Left lung (tissue), 10 donors: ENCODE data around the gene KLF13. TPM values are rescaled to one million over a fixed set of nuclear protein-coding genes. Genes with fewer than 3 reads are reported as not detected.

Experiments
- ATAC-seq: fragments of 200-7000 bp; cut with Tn5 transposase; one replicate; pipeline ENCODE4 v1.9.1; 2020; ENCODE audit warnings: moderate library complexity
- DNase-seq, 4 donors: peaks; one replicate each; pipeline ENCODE4 v3.0.0-alpha.2; 2013 to 2020
- H3K27ac ChIP-seq, 2 donors: fragments of 200-600 bp; sonication (generic) in 1 of 2; one replicate each; pipeline versions ENCODE4 v1.5.0 to v1.8.0; 2020 to 2021
- H3K27me3 ChIP-seq, 2 donors: fragments of 200-600 bp; sonication (generic) in 1 of 2; one replicate each; pipeline versions ENCODE4 v1.5.0 to v1.8.0; 2020 to 2021
- H3K36me3 ChIP-seq, 2 donors: fragments of 200-600 bp; sonication (generic) in 1 of 2; one replicate each; pipeline versions ENCODE4 v1.5.0 to v1.8.0; 2020 to 2021
- H3K4me1 ChIP-seq, 2 donors: fragments of 200-600 bp; one replicate each; pipeline ENCODE4 v1.8.0; 2021
- H3K4me3 ChIP-seq, 2 donors: fragments of 200-600 bp; sonication (generic) in 1 of 2; one replicate each; pipeline versions ENCODE4 v1.5.0 to v1.8.0; 2020 to 2021; ENCODE audit warnings: mild to moderate bottlenecking in 1 of 2
- H3K9me3 ChIP-seq, 2 donors: fragments of 200-600 bp; sonication (generic) in 1 of 2; one replicate each; pipeline versions ENCODE4 v1.5.0 to v1.8.0; 2020 to 2021
- CTCF ChIP-seq, 2 donors: fragments of 200-600 bp; sonication (generic) in 1 of 2; IDR thresholded peaks; one replicate each; pipeline versions ENCODE4 v1.5.0 to v1.8.0; 2021; ENCODE audit warnings: antibody characterized with exemption in 2 of 2
- intact Hi-C, 2 donors: fragments of 100-400 bp; cut with DNase I; formaldehyde crosslinking; loops; one replicate each; pipeline versions ENCODE4 v1.11.2 to v1.14.2; 2022
- polyA plus RNA-seq, 6 donors: library from polyadenylated mRNA; unstranded; fragments of 120-200 nt; gene quantifications; one replicate each; pipeline ENCODE4 v1.2.1, GENCODE V29; 2013; ENCODE audit not compliant: insufficient read length in 6 of 6
- total RNA-seq, 2 donors: library from RNA; stranded (reverse); fragmentation: NEBNext Ultra II Directional; extraction: Animal tissue kit (Norgen Biotek cat#: 25700); gene quantifications; one replicate each; pipeline ENCODE4 v1.2.1, GENCODE V29; 2021
- donor health status: DM: no; HTN: yes; CAD: no.
- donor health status: DM: no; HTN: no; CAD: no.

Gene KLF13
- total and polyA plus RNA-seq, 8 donors = 44.7 to 116 (median 61.4) TPM

DNA sequence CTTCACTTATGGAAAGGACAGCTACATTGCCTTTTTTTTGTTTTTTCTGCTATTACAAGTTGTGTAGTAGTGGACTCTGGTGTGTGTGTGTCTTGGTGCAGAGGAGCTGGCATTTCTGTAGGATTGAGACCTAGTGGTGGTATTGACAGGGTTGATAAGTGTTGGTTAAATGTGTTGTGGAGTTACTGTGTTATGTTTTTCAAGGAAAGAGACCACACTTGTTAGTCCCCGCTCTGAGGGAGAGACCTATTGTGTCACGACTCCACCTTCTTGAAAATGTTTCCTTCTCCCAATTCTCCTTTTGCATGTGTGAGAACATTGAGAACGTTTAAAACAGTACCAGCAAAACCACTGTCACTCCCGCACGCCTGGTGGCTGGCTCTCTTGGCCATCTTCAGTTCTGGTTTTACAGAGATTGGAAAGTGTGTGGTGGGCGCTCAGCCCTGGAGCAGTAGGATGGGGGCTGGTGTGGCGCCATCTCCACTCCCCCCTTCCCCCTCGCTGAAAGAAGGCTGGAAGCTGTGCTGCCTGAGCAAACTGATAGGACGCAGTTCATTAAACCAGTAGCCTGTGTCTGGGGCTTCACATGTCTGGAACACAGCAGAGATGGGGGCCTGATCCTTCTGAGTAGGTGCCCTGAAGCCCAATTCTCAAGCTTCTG lies 5.5 kb downstream of the KLF13 start:
- peaks cover 47 to 87% of the 10 kb centered on the region in 2 donors for H3K4me1 ChIP-seq

DNA sequence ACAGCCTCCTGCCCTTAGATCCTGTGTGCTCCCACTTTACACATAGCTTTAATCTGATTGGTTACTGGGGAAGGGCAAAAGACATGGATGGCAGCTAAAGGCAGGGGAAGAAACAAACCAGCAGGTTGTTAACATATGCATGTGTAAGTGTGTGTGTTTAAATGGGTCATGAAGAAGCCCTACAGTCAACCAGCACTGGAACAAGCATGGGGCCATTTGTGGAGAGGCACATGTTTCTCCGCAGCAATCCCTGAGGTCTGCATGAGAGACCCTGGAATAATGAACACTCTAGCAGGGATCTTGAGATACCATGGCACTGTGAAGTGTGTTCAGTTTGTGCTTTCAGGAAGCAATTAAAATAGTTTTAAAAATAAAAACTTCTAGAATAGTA lies 6.0 kb downstream of the KLF13 start:
- no peak overlapping the region for H3K4me3 ChIP-seq
- no peaks in the 10 kb centered on the region for H3K9me3 ChIP-seq
- no peak for TF ChIP-seq CTCF (IDR thresholded peaks at IDR 0.05)
- DNase-seq (no peak), ATAC-seq (peak; percentile 37)
- peak overlapping the region; percentile 62 to 68 for H3K27ac ChIP-seq
- intact Hi-C loops = no loop called here
- no peaks in the 10 kb centered on the region for H3K27me3 ChIP-seq
- peaks cover 0 to 9% of the 10 kb centered on the region in 2 donors for H3K36me3 ChIP-seq
- peaks cover 52 to 92% of the 10 kb centered on the region in 2 donors for H3K4me1 ChIP-seq

More for the DNA sequence above, 5.5 kb downstream of the KLF13 start:
- H3K36me3 ChIP-seq = peaks cover 0 to 6% of the 10 kb centered on the region in 2 donors
- no peaks in the 10 kb centered on the region for H3K9me3 ChIP-seq
- ATAC-seq (no peak), DNase-seq (no peak)
- no peaks in the 10 kb centered on the region for H3K27me3 ChIP-seq
- intact Hi-C loops = no loop called here
- no peak overlapping the region for H3K4me3 ChIP-seq
- H3K27ac ChIP-seq = peak overlapping the region; percentile 62 to 68
- no peak for TF ChIP-seq CTCF (IDR thresholded peaks at IDR 0.05)

DNA sequence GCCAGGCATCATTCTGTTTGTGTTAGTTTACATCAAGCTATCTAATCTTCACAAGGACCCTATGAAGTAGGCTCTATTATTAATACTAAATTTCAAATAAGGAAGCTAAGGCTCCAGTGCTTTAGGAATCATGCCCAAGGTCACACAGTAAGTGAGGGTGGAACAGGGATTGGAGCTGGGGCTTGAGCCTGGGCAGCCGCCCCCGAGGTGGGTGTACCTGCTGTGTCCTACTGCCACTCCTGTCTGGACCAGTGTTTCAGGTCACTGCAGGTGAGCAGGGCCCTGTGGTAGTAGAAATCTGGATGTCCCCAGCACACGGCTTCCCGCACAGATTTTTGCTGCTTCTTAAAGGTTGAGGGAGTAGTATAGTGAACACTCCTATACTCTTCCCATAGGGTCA lies 6.5 kb downstream of the KLF13 start:
- Histone ChIP-seq H3K27ac (peak overlapping the region; percentile 62 to 68), H3K36me3 (peaks cover 0 to 9% of the 10 kb centered on the region in 2 donors), H3K4me3 (no peak overlapping the region), H3K4me1 (peaks cover 56 to 96% of the 10 kb centered on the region in 2 donors), H3K9me3 (no peaks in the 10 kb centered on the region), H3K27me3 (no peaks in the 10 kb centered on the region)
- DNase-seq = peak in 1 of 4 donors; percentile 68
- TF ChIP-seq CTCF (IDR thresholded peaks at IDR 0.05) = no peak
- intact Hi-C loops = no loop called here
- peak; percentile 60 for ATAC-seq

DNA sequence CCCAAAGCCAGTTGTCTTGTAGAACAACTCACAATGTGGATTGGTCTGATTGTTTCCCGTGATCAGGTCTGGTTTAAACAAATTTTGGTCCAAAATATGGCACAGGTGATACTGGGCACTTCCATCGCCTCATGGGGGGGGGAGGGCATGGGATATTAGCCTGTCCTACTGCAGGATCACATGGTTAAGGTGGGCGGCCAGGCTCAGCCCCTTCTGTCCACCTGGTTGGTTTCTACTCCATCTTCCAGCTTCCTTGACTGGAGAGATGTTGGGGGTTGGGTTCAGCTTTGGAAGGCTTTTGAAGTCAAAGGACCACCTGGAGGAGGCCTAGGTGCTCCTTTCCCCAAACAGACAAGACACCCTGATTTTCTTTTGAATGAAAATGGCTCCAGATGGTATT lies 7.2 kb downstream of the KLF13 start:
- ATAC-seq = no peak
- DNase-seq = no peak
- Histone ChIP-seq H3K36me3 (peaks cover 0 to 9% of the 10 kb centered on the region in 2 donors), H3K27ac (peak overlapping the region in 1 of 2 donors; percentile 62), H3K4me3 (no peak overlapping the region), H3K27me3 (no peaks in the 10 kb centered on the region), H3K9me3 (no peaks in the 10 kb centered on the region), H3K4me1 (peaks cover 64 to 98% of the 10 kb centered on the region in 2 donors)
- intact Hi-C loops = no loop called here
- no peak for TF ChIP-seq CTCF (IDR thresholded peaks at IDR 0.05)

- intact Hi-C loops = no loop called here
- Histone ChIP-seq H3K27ac (peak overlapping the region; percentile 11 to 85), H3K36me3 (peaks cover 0 to 17% of the 10 kb centered on the region in 2 donors), H3K4me3 (no peak overlapping the region), H3K4me1 (peaks cover 64 to 99% of the 10 kb centered on the region in 2 donors), H3K9me3 (no peaks in the 10 kb centered on the region), H3K27me3 (no peaks in the 10 kb centered on the region)
- TF ChIP-seq CTCF (IDR thresholded peaks at IDR 0.05) = no peak
- peak; percentile 27 for ATAC-seq
- peak in 1 of 4 donors; percentile 46 for DNase-seq
Observed at GRCh38 chr15:31335989-31336592, 9.5 kb downstream of the KLF13 start.
